Liver (tissue), 3 donors: ENCODE data around the gene GLT1D1.
"Not testable (repeated sequence)": the region's sequence is repeated elsewhere in the genome, so short reads cannot be mapped to it uniquely, and the experiment has no call there.

ENCODE experiments used
- CTCF ChIP-seq: fragments of 150-350 bp; IDR thresholded peaks from 2 replicates; pipeline ENCODE4 v1.5.1; 2017; ENCODE audit warnings: improper control_type of control experiment, low read depth, low read length; ENCODE audit not compliant: missing input control
- HNF4G ChIP-seq: IDR thresholded peaks from 2 replicates; pipeline ENCODE4 v1.6.1; 2016; ENCODE audit warnings: antibody characterized with exemption
- RAD21 ChIP-seq, 2 donors: IDR thresholded peaks; 2 replicates each; pipeline ENCODE4 v1.6.1; 2016; ENCODE audit warnings: antibody characterized with exemption in 2 of 2, mild to moderate bottlenecking in 2 of 2
- TAF1 ChIP-seq: conservative IDR thresholded peaks from 2 replicates; pipeline ENCODE4 v1.6.1; 2016; ENCODE audit warnings: antibody characterized with exemption, mild to moderate bottlenecking
- ZBTB33 ChIP-seq: IDR thresholded peaks from 2 replicates; pipeline ENCODE4 v1.6.1; 2016; ENCODE audit warnings: antibody characterized with exemption
- TF ChIP-seq, protein P1 (sequence below): IDR thresholded peaks from 2 replicates; pipeline ENCODE4 v1.6.1; 2016; ENCODE audit warnings: antibody characterized with exemption, mild to moderate bottlenecking
- donor health status: healthy.
- donor health status: healthy.

DNA sequence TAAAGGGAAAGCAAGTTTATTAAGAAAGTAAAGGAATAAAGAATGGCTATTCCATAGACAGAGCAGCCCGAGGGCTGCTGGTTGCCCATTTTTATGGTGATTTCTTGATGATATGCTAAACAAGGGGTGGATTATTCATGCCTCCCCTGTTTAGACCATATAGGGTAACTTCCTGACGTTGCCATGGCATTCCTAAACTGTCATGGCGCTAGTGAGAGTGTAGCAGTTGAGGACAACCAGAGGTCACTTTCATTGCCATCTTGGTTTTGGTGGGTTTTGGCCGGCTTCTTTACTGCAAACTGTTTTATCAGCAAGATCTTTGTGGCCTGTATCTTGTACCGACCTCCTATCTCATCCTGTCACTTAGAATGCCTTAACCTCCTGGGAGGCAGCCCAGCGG, 3.5 kb upstream of the GLT1D1 start:
- TF ChIP-seq ZBTB33; RAD21 (IDR thresholded peaks at IDR 0.05); TAF1; CTCF; HNF4G: not testable (repeated sequence)
- TF ChIP-seq, protein P1, sequence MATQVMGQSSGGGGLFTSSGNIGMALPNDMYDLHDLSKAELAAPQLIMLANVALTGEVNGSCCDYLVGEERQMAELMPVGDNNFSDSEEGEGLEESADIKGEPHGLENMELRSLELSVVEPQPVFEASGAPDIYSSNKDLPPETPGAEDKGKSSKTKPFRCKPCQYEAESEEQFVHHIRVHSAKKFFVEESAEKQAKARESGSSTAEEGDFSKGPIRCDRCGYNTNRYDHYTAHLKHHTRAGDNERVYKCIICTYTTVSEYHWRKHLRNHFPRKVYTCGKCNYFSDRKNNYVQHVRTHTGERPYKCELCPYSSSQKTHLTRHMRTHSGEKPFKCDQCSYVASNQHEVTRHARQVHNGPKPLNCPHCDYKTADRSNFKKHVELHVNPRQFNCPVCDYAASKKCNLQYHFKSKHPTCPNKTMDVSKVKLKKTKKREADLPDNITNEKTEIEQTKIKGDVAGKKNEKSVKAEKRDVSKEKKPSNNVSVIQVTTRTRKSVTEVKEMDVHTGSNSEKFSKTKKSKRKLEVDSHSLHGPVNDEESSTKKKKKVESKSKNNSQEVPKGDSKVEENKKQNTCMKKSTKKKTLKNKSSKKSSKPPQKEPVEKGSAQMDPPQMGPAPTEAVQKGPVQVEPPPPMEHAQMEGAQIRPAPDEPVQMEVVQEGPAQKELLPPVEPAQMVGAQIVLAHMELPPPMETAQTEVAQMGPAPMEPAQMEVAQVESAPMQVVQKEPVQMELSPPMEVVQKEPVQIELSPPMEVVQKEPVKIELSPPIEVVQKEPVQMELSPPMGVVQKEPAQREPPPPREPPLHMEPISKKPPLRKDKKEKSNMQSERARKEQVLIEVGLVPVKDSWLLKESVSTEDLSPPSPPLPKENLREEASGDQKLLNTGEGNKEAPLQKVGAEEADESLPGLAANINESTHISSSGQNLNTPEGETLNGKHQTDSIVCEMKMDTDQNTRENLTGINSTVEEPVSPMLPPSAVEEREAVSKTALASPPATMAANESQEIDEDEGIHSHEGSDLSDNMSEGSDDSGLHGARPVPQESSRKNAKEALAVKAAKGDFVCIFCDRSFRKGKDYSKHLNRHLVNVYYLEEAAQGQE, result not testable (repeated sequence)
